Measurements from ENCODE around the gene HOXD9. TPM values are rescaled to one million over a fixed set of nuclear protein-coding genes. Genes with fewer than 3 reads are reported as not detected.
A peak's percentile ranks its signal among the peaks of the same experiment; 100 is the strongest.

Gene HOXD9
- total RNA-seq, 1 experiment from 2014 or later, result 1.8 TPM

- Histone ChIP-seq H3K27me3 (replicated peaks) (no peaks in the 10 kb centered on the region), H3K4me3 (no peak overlapping the region), H3K4me1 (replicated peaks) (no peaks in the 10 kb centered on the region), H3K36me3 (peaks cover 14% of the 10 kb centered on the region; the same call in 1 of the 2 replicates), H3K9me3 (replicated peaks) (no peaks in the 10 kb centered on the region), H3K27ac (no peak overlapping the region)
- DNase-seq (ENCODE audit: low read depth in 1 of 2, low spot score in 2 of 2), result no peak
These were observed 33.0 kb downstream of the HOXD9 start for GRCh38 chr2:176155356-176156044.

DNA sequence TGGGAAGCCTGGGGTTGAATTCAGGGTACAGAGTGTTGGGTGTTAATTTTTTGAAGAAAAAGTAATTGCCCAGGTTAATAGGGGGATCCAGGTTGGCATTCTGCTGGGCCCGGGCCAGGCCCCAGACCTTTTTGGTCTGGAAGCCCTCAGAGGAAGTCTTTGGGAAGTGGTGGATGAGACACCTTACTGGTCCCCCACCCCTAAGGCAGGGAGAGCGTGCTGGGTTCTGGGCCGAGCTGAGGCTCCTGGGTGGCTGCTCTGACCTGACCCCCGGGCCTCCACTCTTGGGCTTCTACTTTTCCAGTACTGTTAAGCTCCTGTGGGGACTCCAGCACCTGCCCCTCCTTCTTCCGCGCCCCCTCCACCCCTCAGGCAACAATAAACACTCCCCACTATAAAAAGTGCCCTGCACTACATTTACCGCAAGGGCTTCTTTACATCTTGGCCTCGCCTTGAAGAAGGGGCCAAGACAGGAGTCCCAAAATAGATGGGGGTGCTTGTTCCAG lies 33.8 kb downstream of the HOXD9 start:
- H3K9me3 ChIP-seq (replicated peaks), result no peaks in the 10 kb centered on the region
- no peak overlapping the region for H3K4me3 ChIP-seq
- H3K4me1 ChIP-seq (replicated peaks), result no peaks in the 10 kb centered on the region
- peak in 1 of 2 experiments; percentile 22 for DNase-seq (ENCODE audit: low read depth in 1 of 2, low spot score in 2 of 2)
- H3K27me3 ChIP-seq (replicated peaks), result no peaks in the 10 kb centered on the region
- no peak overlapping the region for H3K27ac ChIP-seq
- H3K36me3 ChIP-seq, result peaks cover 14% of the 10 kb centered on the region; the same call in 1 of the 2 replicates

GRCh38 chr2:176156807-176157498 lies 34.4 kb downstream of the HOXD9 start, which contains the start of gene HOXD3:
Gene HOXD3 (plus strand): TSS chr2:176157307. CDS start chr2:176169115, 11,808 bp downstream.
- no peaks in the 10 kb centered on the region for H3K9me3 ChIP-seq (replicated peaks)
- no peak within 1 kb of the TSS for H3K4me3 ChIP-seq
- DNase-seq (ENCODE audit: low read depth in 1 of 2, low spot score in 2 of 2), result peak in 1 of 2 experiments; percentile 27
- H3K36me3 ChIP-seq, result peaks cover 14% of the 10 kb centered on the region; the same call in 1 of the 2 replicates
- no peak within 1 kb of the TSS for H3K27ac ChIP-seq
- no peaks in the 10 kb centered on the region for H3K4me1 ChIP-seq (replicated peaks)
- H3K27me3 ChIP-seq (replicated peaks), result no peaks in the 10 kb centered on the region

DNA sequence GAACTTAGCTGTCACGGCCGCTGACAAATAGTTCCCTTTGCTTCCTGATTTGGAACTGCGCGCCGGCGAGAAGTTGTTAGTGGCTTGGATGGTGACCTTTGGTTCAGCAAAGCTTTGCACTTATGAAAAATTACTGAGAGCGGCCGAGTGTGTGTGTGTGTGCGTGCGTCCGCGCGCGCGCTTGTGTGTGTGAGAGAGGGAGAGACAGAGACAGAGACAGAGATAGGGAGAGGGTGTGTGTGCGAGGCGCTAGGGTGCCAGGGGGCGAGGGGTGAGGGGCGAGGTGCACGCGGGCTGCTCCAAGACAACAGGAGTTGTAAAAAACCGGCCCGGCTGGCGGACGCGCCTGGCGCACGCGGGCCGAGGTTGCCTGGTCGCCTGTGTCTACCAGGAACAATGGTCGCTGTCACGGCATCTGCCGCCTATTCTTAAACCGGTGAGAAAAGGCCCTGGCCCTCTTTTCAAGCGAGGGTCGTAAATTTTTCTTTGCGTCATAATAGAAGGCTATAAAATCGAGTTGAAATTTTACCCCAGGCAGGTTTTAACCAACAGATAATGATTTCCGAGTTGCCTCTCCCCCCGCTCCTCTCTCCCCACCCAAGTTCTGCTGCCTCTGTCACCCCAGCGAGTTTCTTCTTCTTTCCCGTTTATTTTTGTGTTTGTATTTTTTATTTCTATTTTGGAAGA lies 35.1 kb downstream of the HOXD9 start:
- Histone ChIP-seq H3K9me3 (replicated peaks) (no peaks in the 10 kb centered on the region), H3K4me3 (no peak overlapping the region), H3K36me3 (peaks cover 11% of the 10 kb centered on the region; the same call in 1 of the 2 replicates), H3K27me3 (replicated peaks) (no peaks in the 10 kb centered on the region), H3K27ac (no peak overlapping the region), H3K4me1 (replicated peaks) (no peaks in the 10 kb centered on the region)
- peak in 1 of 2 experiments; percentile 37 for DNase-seq (ENCODE audit: low read depth in 1 of 2, low spot score in 2 of 2)

DNA sequence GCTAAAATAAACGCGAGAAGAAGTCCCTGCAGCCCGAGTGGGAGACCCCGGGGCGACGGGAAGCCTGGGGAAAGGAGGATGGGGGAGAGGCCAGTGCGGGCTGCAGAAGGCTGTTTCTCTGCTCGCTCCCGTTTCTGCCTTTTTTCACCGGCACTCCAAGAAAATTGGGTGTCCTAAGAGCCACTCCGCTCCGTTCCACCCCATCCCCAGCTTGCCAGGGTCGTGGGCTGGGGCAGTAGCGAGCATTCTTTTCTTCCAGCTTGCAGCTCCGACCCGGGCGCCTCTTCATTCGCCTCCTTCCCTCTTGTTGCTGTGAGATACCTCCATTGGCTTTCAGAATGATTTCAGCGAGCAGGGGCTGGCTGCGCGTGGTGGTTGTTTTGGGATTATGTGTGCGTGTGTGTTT lies 35.7 kb downstream of the HOXD9 start:
- DNase-seq (ENCODE audit: low read depth in 1 of 2, low spot score in 2 of 2), result peak in 1 of 2 experiments; percentile 20
- no peaks in the 10 kb centered on the region for H3K4me1 ChIP-seq (replicated peaks)
- no peak overlapping the region for H3K4me3 ChIP-seq
- H3K27ac ChIP-seq, result no peak overlapping the region
- peaks cover 10% of the 10 kb centered on the region; the same call in 1 of the 2 replicates for H3K36me3 ChIP-seq
- no peaks in the 10 kb centered on the region for H3K27me3 ChIP-seq (replicated peaks)
- no peaks in the 10 kb centered on the region for H3K9me3 ChIP-seq (replicated peaks)

GRCh38 chr2:176158855-176159662 lies 36.5 kb downstream of the HOXD9 start:
- H3K4me1 ChIP-seq (replicated peaks), result no peaks in the 10 kb centered on the region
- DNase-seq (ENCODE audit: low read depth in 1 of 2, low spot score in 2 of 2), result no peak
- H3K27ac ChIP-seq, result no peak overlapping the region
- H3K27me3 ChIP-seq (replicated peaks), result no peaks in the 10 kb centered on the region
- no peak overlapping the region for H3K4me3 ChIP-seq
- no peaks in the 10 kb centered on the region for H3K9me3 ChIP-seq (replicated peaks)
- peaks cover 10% of the 10 kb centered on the region; the same call in 1 of the 2 replicates for H3K36me3 ChIP-seq

DNA sequence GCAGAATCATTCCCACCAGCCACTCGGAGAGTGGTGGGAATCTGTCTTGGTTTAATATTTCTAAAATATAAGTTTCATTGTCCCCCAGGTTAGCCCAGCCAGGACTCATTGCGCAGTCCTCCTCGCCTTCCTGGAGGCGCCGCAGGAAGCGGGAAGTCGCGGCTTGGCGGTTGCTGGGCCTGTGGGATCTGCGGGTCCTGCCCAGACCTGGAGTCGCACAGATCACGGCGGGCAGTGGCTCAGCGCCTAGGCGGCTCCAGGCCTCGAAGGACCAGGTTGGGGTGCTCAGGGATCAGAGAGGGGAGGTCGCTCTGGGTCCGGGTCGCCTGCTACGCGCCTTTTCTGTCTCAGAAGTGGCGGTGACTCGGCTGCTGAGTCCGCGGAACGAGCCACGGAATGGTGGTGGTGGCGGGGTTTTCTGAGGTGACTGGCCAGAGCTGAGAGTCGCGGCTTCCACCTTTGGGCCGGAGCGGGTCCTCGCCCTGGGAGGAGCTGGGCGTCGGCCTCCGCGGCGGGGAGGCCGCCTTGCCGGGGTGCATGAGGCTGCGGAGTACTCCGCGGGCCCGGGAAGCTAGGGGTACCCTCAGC lies 37.2 kb downstream of the HOXD9 start:
- Histone ChIP-seq H3K27ac (no peak overlapping the region), H3K9me3 (replicated peaks) (no peaks in the 10 kb centered on the region), H3K27me3 (replicated peaks) (no peaks in the 10 kb centered on the region)

DNA sequence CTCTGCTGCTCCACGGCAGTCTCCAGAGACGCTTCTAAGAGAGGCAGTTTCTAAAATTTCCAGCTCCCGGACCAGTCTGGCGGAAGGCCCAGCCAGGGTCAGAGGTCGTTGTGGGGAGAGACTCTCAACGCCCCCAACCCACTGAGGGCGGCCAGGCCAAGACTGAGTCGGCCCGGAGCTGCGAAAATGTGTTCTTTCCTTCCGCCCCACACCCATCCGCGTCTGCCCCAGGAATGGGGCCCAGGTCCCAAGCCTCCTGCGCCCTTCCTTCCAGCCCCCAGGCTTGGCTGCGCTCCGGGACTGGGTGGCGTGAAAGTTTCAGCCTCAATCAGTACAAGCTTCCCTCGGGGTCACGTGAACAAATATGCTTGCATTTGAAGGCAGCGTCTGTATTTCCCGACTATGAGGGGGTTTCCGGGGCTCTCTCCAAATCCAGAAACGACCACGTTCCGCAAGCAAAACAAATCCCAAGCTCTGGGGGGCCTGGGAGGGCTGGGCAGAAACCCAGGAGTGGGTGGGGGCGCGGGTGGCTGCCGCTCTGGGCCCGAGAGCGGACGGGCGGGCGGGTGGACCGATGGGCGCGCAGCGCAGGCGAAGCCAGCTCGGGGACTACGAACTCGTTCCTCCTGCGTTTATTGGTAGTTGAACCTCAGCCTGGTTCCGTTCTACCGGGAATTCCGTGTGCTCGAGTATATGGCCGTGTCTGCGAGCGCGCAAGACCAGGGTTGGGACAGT lies 37.9 kb downstream of the HOXD9 start:
- DNase-seq (ENCODE audit: low read depth in 1 of 2, low spot score in 2 of 2), result no peak
- Histone ChIP-seq H3K4me1 (replicated peaks) (no peaks in the 10 kb centered on the region), H3K36me3 (peaks cover 2% of the 10 kb centered on the region; the same call in 1 of the 2 replicates), H3K9me3 (replicated peaks) (no peaks in the 10 kb centered on the region), H3K4me3 (no peak overlapping the region), H3K27me3 (replicated peaks) (no peaks in the 10 kb centered on the region), H3K27ac (no peak overlapping the region)

More for the DNA sequence above, 37.2 kb downstream of the HOXD9 start:
- Histone ChIP-seq H3K4me1 (replicated peaks) (no peaks in the 10 kb centered on the region), H3K36me3 (peaks cover 8% of the 10 kb centered on the region; the same call in 1 of the 2 replicates), H3K4me3 (no peak overlapping the region)
- DNase-seq (ENCODE audit: low read depth in 1 of 2, low spot score in 2 of 2), result no peak

DNA sequence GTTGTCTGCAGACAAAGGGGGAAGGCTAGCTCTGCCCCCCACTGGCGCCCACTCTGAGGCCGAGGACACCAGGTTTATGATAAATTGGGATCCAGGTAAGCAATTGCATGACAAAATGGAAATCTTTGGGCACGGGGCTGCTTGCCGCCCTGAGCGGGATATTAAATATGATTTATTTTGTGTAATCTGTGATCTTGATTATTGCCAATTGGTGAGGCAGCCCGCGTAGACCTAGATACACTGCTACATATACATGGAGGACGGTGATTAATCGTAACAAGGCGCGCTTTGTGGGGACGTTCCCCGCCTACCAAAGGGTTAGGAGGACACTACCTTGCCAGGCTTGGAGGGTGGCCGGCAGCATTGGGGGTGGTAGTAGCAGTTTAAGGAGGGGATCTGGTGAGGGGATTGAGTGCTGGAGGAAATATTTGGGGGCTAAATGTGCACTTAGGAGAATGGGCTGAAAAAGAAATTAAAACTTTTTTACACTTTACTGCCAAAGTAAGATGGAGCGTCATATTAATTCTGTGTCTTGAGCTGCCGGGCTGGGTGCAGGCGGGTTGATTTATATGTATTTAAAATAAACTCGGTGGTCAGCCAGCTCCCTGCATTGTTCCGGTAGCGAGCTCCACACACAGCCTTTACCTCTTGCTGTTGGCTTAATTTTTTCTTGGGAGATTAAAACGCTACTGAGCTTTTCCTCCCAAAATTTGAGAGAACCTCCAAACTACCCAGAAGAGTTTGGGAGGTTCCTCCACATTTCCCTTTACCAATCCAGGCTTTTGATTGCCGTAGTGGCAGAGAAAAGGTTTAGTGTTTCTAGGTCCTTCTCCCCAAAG lies 38.7 kb downstream of the HOXD9 start:
- no peaks in the 10 kb centered on the region for H3K9me3 ChIP-seq (replicated peaks)
- no peaks in the 10 kb centered on the region for H3K36me3 ChIP-seq
- H3K4me3 ChIP-seq, result no peak overlapping the region
- no peak overlapping the region for H3K27ac ChIP-seq
- no peak for DNase-seq (ENCODE audit: low read depth in 1 of 2, low spot score in 2 of 2)
- H3K27me3 ChIP-seq (replicated peaks), result no peaks in the 10 kb centered on the region
- no peaks in the 10 kb centered on the region for H3K4me1 ChIP-seq (replicated peaks)

DNA sequence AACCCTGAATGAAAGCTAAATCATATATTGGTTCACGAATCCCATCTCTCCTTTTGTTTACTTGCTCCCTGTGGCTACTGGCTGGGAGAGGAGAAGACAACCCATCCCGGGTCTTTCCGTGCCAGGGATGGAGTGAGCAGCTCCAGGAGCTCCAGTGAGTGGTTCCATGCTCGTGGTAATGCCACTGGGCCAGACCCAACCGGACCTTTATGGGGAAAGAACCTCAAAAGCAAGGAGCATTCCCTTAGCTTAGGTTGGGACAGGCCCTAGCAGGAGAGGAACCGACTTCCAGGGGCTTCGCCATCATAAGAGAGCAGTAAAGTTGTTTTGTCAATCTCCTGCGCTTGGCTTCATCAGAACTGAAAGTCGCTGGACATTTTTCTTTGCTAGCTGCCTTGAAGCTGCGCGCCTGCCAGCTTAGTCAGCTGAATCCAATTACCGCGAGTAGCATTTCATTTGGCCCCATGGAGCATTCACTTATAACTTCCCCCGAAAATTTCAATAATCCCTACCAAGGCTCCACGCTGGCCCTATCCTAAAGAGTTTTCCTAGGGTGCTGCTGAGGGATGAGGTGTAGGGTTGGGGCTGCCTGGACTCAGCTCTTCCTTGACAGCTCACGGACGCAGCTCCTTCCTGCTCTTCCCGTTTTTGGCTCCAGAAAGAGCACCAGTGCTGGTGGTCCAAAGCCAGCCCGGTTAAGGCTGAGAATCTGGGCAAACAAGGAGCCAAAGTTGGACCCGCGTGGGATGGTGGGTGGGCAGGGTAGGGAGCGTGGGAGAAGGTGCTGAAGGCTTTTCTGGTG lies 39.5 kb downstream of the HOXD9 start:
- Histone ChIP-seq H3K9me3 (replicated peaks) (no peaks in the 10 kb centered on the region), H3K27ac (no peak overlapping the region), H3K4me3 (no peak overlapping the region), H3K27me3 (replicated peaks) (no peaks in the 10 kb centered on the region), H3K36me3 (no peaks in the 10 kb centered on the region), H3K4me1 (replicated peaks) (no peaks in the 10 kb centered on the region)
- DNase-seq (ENCODE audit: low read depth in 1 of 2, low spot score in 2 of 2), result no peak
